ENCODE measurements around the gene EPOP. TPM values are rescaled to one million over a fixed set of nuclear protein-coding genes. Genes with fewer than 3 reads are reported as not detected.

The EPOP gene
- total and polyA plus RNA-seq, 2 of the 13 experiments (the other 11 are each of a cell fraction or from before 2014, with no cell fraction given) = 14.7 to 37.8 TPM

DNA sequence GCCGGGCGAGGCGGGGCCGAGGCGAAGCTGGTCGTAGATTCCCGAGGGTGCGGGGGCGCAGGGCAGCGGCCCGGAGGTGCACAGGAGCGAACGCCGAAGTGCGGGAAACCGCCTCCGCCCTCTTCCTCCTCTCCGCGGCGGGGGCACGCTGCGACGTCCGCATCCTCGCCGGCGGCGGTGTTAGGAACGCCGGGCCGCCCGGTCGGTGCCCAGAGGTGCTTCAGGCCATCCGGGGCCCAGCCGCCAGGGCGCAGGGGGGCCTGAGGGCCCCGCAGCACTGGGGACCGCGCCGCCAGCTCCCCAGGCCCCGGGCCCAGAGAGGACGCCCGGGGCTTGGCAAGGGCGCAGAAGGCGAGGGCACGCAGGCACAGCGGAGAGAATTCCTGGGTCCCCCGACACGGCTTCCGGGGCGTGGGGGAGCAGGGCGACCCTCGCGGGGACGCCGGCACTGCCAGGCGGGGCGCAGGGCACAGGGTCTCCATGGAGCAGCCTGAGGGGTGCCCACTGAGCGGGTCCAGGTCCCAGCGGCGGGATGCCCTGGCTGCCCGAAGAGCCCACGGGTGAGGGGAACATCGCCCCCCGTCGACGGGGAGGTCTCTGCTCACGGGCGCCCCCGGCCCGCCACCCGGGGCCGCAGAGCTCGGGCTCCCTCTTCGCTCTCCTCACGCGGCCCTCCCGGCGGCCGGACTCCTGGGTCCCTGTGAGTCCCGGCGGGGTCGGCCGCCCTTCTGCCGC is 576 bp downstream of the EPOP start (continued):
- TF ChIP-seq, protein P1, sequence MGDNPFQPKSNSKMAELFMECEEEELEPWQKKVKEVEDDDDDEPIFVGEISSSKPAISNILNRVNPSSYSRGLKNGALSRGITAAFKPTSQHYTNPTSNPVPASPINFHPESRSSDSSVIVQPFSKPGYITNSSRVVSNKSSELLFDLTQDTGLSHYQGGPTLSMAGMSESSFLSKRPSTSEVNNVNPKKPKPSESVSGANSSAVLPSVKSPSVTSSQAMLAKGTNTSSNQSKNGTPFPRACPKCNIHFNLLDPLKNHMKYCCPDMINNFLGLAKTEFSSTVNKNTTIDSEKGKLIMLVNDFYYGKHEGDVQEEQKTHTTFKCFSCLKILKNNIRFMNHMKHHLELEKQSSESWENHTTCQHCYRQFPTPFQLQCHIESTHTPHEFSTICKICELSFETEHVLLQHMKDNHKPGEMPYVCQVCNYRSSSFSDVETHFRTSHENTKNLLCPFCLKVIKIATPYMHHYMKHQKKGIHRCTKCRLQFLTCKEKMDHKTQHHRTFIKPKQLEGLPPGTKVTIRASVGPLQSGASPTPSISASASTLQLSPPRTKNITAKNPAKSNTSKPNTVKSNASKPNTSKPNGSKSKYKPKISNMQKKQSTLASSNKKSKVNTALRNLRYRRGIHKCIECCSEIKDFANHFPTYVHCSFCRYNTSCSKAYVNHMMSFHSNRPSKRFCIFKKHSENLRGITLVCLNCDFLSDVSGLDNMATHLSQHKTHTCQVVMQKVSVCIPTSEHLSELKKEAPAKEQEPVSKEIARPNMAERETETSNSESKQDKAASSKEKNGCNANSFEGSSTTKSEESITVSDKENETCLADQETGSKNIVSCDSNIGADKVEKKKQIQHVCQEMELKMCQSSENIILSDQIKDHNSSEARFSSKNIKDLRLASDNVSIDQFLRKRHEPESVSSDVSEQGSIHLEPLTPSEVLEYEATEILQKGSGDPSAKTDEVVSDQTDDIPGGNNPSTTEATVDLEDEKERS (CRISPR knock-in tag; IDR thresholded peaks at IDR 0.05) = no peak
- TF ChIP-seq MTF1 (CRISPR knock-in tag; IDR thresholded peaks at IDR 0.05) (no peak), FOXA1 (IDR thresholded peaks at IDR 0.05) (no peak), FOXA1 (CRISPR knock-in tag; IDR thresholded peaks at IDR 0.05) (no peak), ZNF432 (CRISPR knock-in tag; IDR thresholded peaks at IDR 0.05; ENCODE audit: borderline replicate concordance) (no peak), HNRNPH1 (optimal IDR thresholded peaks at IDR 0.05; ENCODE audit: low read depth, low read length) (no peak), PRDM15 (CRISPR knock-in tag; IDR thresholded peaks at IDR 0.05) (0 out of 2 replicates have a peak, but pooled peaks have one; percentile 31), ZNF326 (CRISPR knock-in tag; IDR thresholded peaks at IDR 0.05; ENCODE audit: borderline replicate concordance) (no peak), PCBP1 (IDR thresholded peaks at IDR 0.05; ENCODE audit: borderline replicate concordance, low read depth, low read length) (no peak), AHR (CRISPR knock-in tag; IDR thresholded peaks at IDR 0.05) (no peak), ELF1 (CRISPR knock-in tag; IDR thresholded peaks at IDR 0.05) (no peak), TMF1 (CRISPR knock-in tag; IDR thresholded peaks at IDR 0.05; ENCODE audit: low read depth) (peak; percentile 33; the same call in 1 of the 2 replicates), ZNF367 (CRISPR knock-in tag; IDR thresholded peaks at IDR 0.05; ENCODE audit: borderline replicate concordance) (no peak; the same call in 1 of the 2 replicates), ZNF318 (CRISPR knock-in tag; IDR thresholded peaks at IDR 0.05) (no peak), ZNF224 (CRISPR knock-in tag; IDR thresholded peaks at IDR 0.05) (no peak)
